ENCODE data around the gene DEFB127.
"Not testable (repeated sequence)": the region's sequence is repeated elsewhere in the genome, so short reads cannot be mapped to it uniquely, and the experiment has no call there.

The DEFB127 gene

GRCh38 chr20:203630-204029, 46.4 kb downstream of the DEFB127 start:
- not testable (repeated sequence) for H3K27ac Mint-ChIP-seq; H3K36me3 Mint-ChIP-seq (ENCODE audit: low read depth); H3K4me1 Mint-ChIP-seq; DNase-seq; H3K27me3 Mint-ChIP-seq; H3K4me3 Mint-ChIP-seq; ATAC-seq; H3K9me3 Mint-ChIP-seq

Measured in activated naive CD8-positive, alpha-beta T cell treated with anti-CD3 and anti-CD28 coated beads, Interleukin-2, amount 50 U/mL, for 24 hours (primary cell).